ENCODE results near the gene CASZ1. TPM values are rescaled to one million over a fixed set of nuclear protein-coding genes. Genes with fewer than 3 reads are reported as not detected.

The CASZ1 gene
- total and polyA plus RNA-seq, 4 donors, result 3.4 to 39.0 (median 13.8) TPM

DNA sequence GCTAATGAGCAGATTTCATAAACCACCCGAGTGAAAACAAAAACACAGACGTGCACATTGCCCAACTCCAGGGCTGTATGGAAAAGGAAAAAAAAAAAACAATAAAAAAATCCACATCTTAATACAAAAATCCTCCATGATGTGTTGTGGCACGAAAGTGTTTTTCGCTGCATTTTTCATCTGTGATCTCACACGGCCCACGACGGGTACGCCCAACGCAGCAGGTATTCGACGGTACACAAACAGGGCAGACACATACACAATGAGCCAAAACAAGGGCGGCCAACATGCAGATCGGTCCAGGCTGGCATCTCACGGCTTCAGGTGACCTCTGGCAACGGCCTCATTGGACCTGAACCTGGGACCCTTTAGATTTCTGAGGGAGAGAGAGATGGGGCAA lies 31.1 kb downstream of the CASZ1 start:
- no peak overlapping the region for H3K27ac ChIP-seq (ENCODE audit: low read depth in 1 of 2, low read length in 2 of 2)
- DNase-seq (no peak), ATAC-seq (ENCODE audit: low FRiP score) (no peak)
- no peaks in the 10 kb centered on the region for H3K36me3 ChIP-seq (ENCODE audit: control insufficient read depth in 1 of 2, insufficient read depth in 2 of 2, low read length in 1 of 2)
- H3K4me1 ChIP-seq (ENCODE audit: control insufficient read depth in 1 of 2, insufficient read depth in 2 of 2, low read length in 2 of 2), result no peaks in the 10 kb centered on the region
- no peak overlapping the region for H3K4me3 ChIP-seq (ENCODE audit: low read length in 2 of 2)
- H3K27me3 ChIP-seq (ENCODE audit: control insufficient read depth in 1 of 2, insufficient read depth in 2 of 2, low read length in 1 of 2), result no peaks in the 10 kb centered on the region
- H3K9me3 ChIP-seq (ENCODE audit: control insufficient read depth, low read length), result no peaks in the 10 kb centered on the region
- WGBS, 2 donors, result 85 to 89% methylated on average over 15 of the region's 15 CpGs
- intact Hi-C loops (cut with DNase I), result no loop called here

DNA sequence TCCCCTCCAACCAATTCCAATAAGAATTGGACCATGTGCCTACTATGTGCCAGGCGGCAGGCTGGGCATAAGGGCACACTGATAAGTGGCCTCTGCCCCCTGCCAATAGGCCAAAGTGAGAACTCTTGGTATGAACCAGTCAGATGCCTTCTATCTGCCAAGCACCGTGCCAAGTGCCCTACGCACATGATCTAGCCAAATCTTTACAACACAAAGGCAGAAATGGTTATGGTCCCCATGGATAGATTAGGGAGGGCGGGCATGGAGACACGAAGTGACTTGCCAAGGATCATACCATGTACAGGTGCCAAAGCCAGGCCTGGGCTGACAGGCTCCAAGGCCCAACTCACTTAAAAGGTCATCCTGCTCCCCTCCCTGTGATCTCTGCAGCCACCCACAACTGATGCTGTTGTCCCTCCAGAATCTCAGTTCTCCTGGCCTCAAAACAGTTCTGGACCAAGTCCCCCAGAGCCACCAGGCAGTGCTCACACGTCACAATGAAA lies 32.1 kb downstream of the CASZ1 start:
- Histone ChIP-seq H3K36me3 (ENCODE audit: control insufficient read depth in 1 of 2, insufficient read depth in 2 of 2, low read length in 1 of 2) (no peaks in the 10 kb centered on the region), H3K4me1 (ENCODE audit: control insufficient read depth in 1 of 2, insufficient read depth in 2 of 2, low read length in 2 of 2) (no peaks in the 10 kb centered on the region), H3K27ac (ENCODE audit: low read depth in 1 of 2, low read length in 2 of 2) (no peak overlapping the region), H3K27me3 (ENCODE audit: control insufficient read depth in 1 of 2, insufficient read depth in 2 of 2, low read length in 1 of 2) (no peaks in the 10 kb centered on the region), H3K4me3 (ENCODE audit: low read length in 2 of 2) (no peak overlapping the region), H3K9me3 (ENCODE audit: control insufficient read depth, low read length) (no peaks in the 10 kb centered on the region)
- DNase-seq (no peak), ATAC-seq (ENCODE audit: low FRiP score) (no peak)
- intact Hi-C loops (cut with DNase I), result no loop called here
- 91 to 97% methylated on average over 6 of the region's 6 CpGs for WGBS, 2 donors

DNA sequence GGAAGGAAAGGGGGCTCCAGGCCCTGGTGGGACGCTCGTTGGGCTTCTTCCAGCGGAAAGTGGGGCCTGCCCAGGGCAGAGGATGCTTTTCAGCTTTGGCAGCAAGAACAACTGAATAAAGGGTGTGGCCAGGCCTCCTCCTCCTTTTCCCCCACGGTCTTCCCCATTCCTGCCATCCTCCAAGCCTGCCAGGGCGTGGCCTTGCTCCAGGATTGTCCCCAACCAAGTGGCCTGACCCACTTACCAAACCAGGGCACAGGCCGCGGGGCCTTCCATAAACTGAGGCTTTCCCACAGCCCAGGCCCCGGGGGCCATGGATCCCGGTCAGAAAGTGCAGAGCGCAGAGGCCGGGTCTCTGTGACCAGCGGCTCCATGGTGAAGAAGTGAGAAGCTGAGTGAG lies 33.6 kb downstream of the CASZ1 start:
- 91 to 93% methylated on average over 12 of the region's 12 CpGs for WGBS, 2 donors
- no peak for ATAC-seq (ENCODE audit: low FRiP score)
- intact Hi-C loops (cut with DNase I), result no loop called here

DNA sequence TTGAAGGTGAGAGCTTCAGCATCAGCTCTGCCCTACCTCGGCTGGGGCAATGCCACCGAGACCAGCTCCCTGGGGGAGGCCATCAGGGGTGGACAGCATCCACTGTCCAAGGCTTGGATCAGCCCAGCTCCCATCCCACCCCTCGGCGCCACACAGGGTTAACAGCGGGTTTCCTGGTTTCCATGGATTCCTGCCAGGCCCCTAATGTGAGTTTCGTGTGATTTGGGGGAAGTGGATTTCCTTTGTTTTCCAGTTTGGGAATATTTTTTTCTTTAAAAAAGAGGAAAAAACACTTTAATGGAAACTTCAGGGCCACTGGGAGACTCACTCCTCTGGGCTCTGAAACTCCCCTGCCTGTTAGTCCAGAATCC lies 34.3 kb downstream of the CASZ1 start:
- H3K4me3 ChIP-seq (ENCODE audit: low read length in 2 of 2), result no peak overlapping the region
- intact Hi-C loops (cut with DNase I), result no loop called here
- DNase-seq (no peak), ATAC-seq (ENCODE audit: low FRiP score) (no peak)
- H3K27me3 ChIP-seq (ENCODE audit: control insufficient read depth in 1 of 2, insufficient read depth in 2 of 2, low read length in 1 of 2), result no peaks in the 10 kb centered on the region
- H3K9me3 ChIP-seq (ENCODE audit: control insufficient read depth, low read length), result no peaks in the 10 kb centered on the region
- H3K4me1 ChIP-seq (ENCODE audit: control insufficient read depth in 1 of 2, insufficient read depth in 2 of 2, low read length in 2 of 2), result no peaks in the 10 kb centered on the region
- WGBS, 2 donors, result 72 to 76% methylated on average over 6 of the region's 6 CpGs
- H3K36me3 ChIP-seq (ENCODE audit: control insufficient read depth in 1 of 2, insufficient read depth in 2 of 2, low read length in 1 of 2), result no peaks in the 10 kb centered on the region
- H3K27ac ChIP-seq (ENCODE audit: low read depth in 1 of 2, low read length in 2 of 2), result no peak overlapping the region

More for the DNA sequence above, 33.6 kb downstream of the CASZ1 start:
- Histone ChIP-seq H3K36me3 (ENCODE audit: control insufficient read depth in 1 of 2, insufficient read depth in 2 of 2, low read length in 1 of 2) (no peaks in the 10 kb centered on the region), H3K27ac (ENCODE audit: low read depth in 1 of 2, low read length in 2 of 2) (no peak overlapping the region), H3K27me3 (ENCODE audit: control insufficient read depth in 1 of 2, insufficient read depth in 2 of 2, low read length in 1 of 2) (no peaks in the 10 kb centered on the region), H3K9me3 (ENCODE audit: control insufficient read depth, low read length) (no peaks in the 10 kb centered on the region), H3K4me1 (ENCODE audit: control insufficient read depth in 1 of 2, insufficient read depth in 2 of 2, low read length in 2 of 2) (no peaks in the 10 kb centered on the region), H3K4me3 (ENCODE audit: low read length in 2 of 2) (no peak overlapping the region)
- DNase-seq, result no peak

DNA sequence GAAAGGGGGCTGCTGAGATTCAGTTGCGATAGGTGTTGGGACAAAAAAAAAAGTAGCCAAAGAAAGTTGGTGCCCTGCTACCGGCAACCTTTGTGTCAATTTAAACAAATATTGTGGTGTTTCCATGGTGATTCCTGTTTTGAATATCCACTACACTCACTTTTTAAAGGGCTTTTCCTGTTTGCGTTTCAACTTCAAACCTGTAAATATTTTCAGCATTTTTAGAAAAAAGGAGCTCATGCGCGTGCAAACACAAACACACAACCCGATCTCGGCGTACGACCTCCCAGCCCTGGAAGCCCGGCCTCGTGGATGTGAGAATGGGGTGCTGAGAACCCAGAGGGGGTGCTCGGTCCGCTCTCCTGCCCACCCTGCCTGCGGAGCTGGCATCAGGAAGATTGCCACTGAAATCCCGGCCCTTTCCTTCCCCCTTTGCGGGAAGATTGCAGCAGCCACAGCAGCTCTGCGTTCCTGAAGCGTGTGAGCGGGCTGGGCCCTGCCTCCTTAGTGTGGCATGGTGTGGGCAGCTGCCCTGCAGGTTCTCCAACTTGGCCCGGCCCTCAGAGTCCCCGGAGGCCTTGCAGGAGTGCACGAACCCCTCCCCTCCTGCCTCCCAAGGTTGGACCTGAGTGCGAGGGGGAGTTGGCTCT lies 34.8 kb downstream of the CASZ1 start:
- H3K27ac ChIP-seq (ENCODE audit: low read depth in 1 of 2, low read length in 2 of 2), result no peak overlapping the region
- intact Hi-C loops (cut with DNase I), result no loop called here
- H3K9me3 ChIP-seq (ENCODE audit: control insufficient read depth, low read length), result no peaks in the 10 kb centered on the region
- no peak overlapping the region for H3K4me3 ChIP-seq (ENCODE audit: low read length in 2 of 2)
- 80 to 81% methylated on average over 23 of the region's 23 CpGs for WGBS, 2 donors
- no peaks in the 10 kb centered on the region for H3K4me1 ChIP-seq (ENCODE audit: control insufficient read depth in 1 of 2, insufficient read depth in 2 of 2, low read length in 2 of 2)
- no peaks in the 10 kb centered on the region for H3K27me3 ChIP-seq (ENCODE audit: control insufficient read depth in 1 of 2, insufficient read depth in 2 of 2, low read length in 1 of 2)
- ATAC-seq (ENCODE audit: low FRiP score), result no peak
- no peak for DNase-seq
- no peaks in the 10 kb centered on the region for H3K36me3 ChIP-seq (ENCODE audit: control insufficient read depth in 1 of 2, insufficient read depth in 2 of 2, low read length in 1 of 2)

DNA sequence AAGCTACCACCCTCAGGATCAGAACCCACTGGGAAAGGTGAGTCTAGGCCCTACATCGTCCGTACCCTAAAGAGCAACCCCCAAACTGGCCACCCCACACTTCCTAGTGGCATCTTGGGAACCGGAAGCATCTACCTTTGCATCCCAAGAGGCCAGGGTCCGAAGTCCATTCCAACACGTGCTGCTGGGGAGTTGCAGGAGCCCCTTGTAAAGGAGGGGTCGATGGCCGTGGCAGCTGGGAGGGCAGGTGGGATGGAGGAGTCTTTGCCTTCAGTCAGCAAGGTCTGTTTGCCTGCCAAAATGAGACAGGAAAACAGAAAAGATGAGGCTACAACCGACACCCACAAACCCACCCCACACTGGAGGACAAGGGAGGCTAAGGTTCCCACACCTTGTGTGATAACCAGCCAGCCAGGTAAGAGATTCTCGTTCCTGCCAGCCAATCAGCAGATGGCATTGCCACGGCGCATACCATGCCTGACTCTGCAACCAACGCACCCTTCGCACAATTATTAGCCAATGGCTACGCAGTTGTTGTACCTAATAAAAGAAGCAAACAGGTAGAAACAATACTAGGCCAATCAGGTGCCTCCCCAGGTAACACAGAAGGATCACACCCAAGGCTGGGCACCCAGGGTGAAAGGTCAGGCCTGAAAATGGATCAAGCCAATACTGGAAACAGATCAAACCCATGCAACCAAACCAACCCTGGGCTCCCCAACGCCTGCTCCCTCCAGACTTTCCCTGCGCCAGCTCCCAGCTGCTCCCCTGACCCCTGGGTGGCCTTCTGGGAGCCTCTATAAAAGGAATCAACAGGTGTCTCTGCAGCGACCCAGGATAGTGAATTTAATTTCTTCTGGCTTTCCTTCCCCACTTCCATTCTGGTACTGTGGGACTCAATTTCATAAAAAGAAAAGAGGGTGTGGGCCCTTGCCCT lies 35.6 kb downstream of the CASZ1 start:
- Histone ChIP-seq H3K36me3 (ENCODE audit: control insufficient read depth in 1 of 2, insufficient read depth in 2 of 2, low read length in 1 of 2) (no peaks in the 10 kb centered on the region), H3K27ac (ENCODE audit: low read depth in 1 of 2, low read length in 2 of 2) (no peak overlapping the region), H3K4me3 (ENCODE audit: low read length in 2 of 2) (no peak overlapping the region), H3K4me1 (ENCODE audit: control insufficient read depth in 1 of 2, insufficient read depth in 2 of 2, low read length in 2 of 2) (no peaks in the 10 kb centered on the region), H3K9me3 (ENCODE audit: control insufficient read depth, low read length) (no peaks in the 10 kb centered on the region), H3K27me3 (ENCODE audit: control insufficient read depth in 1 of 2, insufficient read depth in 2 of 2, low read length in 1 of 2) (no peaks in the 10 kb centered on the region)
- DNase-seq (no peak), ATAC-seq (ENCODE audit: low FRiP score) (no peak)
- 94 to 96% methylated on average over 17 of the region's 17 CpGs for WGBS, 2 donors
- intact Hi-C loops (cut with DNase I), result no loop called here

DNA sequence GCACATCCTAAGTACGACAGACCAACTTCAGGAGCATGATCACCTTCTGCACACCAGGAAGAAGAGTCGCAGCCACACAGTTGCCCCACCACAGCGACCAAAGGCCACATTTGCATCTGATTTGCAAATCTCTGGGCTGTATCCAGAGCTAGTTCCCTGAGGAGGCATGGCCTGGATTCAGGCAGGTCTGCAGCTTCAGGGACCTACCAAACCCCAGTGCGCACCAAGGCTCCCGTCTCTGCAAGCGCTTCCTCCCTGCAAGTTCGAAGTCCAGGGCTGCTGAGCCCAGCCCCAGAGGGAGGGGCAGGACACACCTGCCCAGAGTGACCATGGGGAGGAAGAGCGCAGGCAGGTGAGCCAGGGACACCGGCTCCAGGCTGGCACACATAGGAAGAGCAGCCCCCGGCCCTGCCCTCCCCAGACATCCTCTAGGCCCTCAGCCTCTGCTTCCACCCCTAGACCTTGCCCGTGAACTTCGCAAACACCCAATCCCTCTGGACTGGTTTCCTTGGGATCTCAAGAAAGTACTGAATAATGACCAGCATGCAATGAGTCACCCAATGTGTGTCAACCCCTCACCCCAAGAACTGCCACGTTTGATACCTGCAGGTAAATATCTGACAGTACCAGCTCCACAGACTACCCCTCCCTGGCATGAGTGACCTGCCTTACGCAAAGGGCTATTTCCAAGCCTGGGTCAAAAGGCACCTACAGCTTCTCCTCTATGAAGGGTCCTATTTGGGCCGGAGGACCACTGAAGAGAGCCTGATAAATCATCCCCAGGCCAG lies 36.8 kb downstream of the CASZ1 start:
- Histone ChIP-seq H3K4me1 (ENCODE audit: control insufficient read depth in 1 of 2, insufficient read depth in 2 of 2, low read length in 2 of 2) (no peaks in the 10 kb centered on the region), H3K36me3 (ENCODE audit: control insufficient read depth in 1 of 2, insufficient read depth in 2 of 2, low read length in 1 of 2) (no peaks in the 10 kb centered on the region), H3K27me3 (ENCODE audit: control insufficient read depth in 1 of 2, insufficient read depth in 2 of 2, low read length in 1 of 2) (no peaks in the 10 kb centered on the region), H3K9me3 (ENCODE audit: control insufficient read depth, low read length) (no peaks in the 10 kb centered on the region), H3K4me3 (ENCODE audit: low read length in 2 of 2) (no peak overlapping the region), H3K27ac (ENCODE audit: low read depth in 1 of 2, low read length in 2 of 2) (no peak overlapping the region)
- intact Hi-C loops (cut with DNase I), result no loop called here
- DNase-seq, result no peak
- ATAC-seq (ENCODE audit: low FRiP score), result no peak
- 87 to 88% methylated on average over 15 of the region's 15 CpGs for WGBS, 2 donors

DNA sequence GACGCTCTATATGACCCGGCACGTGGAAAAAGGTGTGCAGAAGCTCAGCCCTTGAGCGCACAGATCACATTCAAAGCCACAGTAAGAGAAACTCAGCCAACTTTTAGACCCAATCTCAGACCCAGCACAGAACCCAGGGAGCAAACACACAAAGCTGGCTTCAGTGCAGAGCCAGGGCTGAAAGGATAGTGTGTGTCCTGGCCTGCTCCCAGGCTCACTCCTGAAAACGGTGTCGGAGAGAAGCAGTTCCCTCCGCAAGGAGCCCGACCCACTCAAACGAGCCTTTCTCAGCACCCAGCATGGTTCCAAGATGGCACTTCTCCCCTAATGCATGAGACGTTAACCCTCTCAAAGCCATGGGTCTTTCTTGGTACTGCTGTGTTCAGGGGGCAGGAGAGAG lies 39.6 kb downstream of the CASZ1 start:
- H3K4me1 ChIP-seq (ENCODE audit: control insufficient read depth in 1 of 2, insufficient read depth in 2 of 2, low read length in 2 of 2), result no peaks in the 10 kb centered on the region
- H3K36me3 ChIP-seq (ENCODE audit: control insufficient read depth in 1 of 2, insufficient read depth in 2 of 2, low read length in 1 of 2), result no peaks in the 10 kb centered on the region
- no peak overlapping the region for H3K4me3 ChIP-seq (ENCODE audit: low read length in 2 of 2)
- intact Hi-C loops (cut with DNase I), result no loop called here
- ATAC-seq (ENCODE audit: low FRiP score), result no peak
- H3K9me3 ChIP-seq (ENCODE audit: control insufficient read depth, low read length), result no peaks in the 10 kb centered on the region
- H3K27ac ChIP-seq (ENCODE audit: low read depth in 1 of 2, low read length in 2 of 2), result no peak overlapping the region
- WGBS, 2 donors, result 66 to 71% methylated on average over 10 of the region's 10 CpGs
- no peak for DNase-seq
- no peaks in the 10 kb centered on the region for H3K27me3 ChIP-seq (ENCODE audit: control insufficient read depth in 1 of 2, insufficient read depth in 2 of 2, low read length in 1 of 2)

Measured in aorta (tissue), 5 donors.